Measurements from ENCODE around the gene PLPP3. TPM values are rescaled to one million over a fixed set of nuclear protein-coding genes. Genes with fewer than 3 reads are reported as not detected.
A peak's percentile ranks its signal among the peaks of the same experiment; 100 is the strongest.

Gene PLPP3
- total RNA-seq, 4 donors from 2014 or later: 138 to 244 (median 181) TPM

DNA sequence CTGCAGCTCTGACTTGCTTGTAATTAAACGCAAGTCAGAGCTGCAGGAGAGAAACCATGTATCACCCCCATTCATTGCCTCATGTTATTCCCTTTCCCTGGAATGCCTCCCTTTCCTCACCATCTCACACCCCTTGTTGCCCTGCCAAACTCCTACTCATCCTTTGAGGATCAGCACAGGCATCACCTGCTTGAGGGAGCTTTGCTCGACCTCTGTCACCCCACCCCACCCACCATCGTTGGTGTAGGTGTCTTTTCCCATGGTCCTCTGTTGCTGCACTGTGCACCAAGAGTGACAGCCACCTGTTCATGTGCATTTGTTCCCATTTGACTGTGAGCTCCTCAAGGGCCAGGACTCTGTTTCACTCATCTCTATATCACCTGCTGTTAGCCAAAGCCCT lies 117.2 kb downstream of the PLPP3 start:
- H3K9me3 ChIP-seq: no peaks in the 10 kb centered on the region
- no peaks in the 10 kb centered on the region for H3K36me3 ChIP-seq
- no peaks in the 10 kb centered on the region for H3K27me3 ChIP-seq
- intact Hi-C loops (cut with DNase I): no loop called here
- H3K4me1 ChIP-seq: no peaks in the 10 kb centered on the region
- DNase-seq (ENCODE audit: extremely low spot score): no peak
- no peak for TF ChIP-seq POLR2AphosphoS5 (IDR thresholded peaks at IDR 0.05)
- TF ChIP-seq, protein P1, sequence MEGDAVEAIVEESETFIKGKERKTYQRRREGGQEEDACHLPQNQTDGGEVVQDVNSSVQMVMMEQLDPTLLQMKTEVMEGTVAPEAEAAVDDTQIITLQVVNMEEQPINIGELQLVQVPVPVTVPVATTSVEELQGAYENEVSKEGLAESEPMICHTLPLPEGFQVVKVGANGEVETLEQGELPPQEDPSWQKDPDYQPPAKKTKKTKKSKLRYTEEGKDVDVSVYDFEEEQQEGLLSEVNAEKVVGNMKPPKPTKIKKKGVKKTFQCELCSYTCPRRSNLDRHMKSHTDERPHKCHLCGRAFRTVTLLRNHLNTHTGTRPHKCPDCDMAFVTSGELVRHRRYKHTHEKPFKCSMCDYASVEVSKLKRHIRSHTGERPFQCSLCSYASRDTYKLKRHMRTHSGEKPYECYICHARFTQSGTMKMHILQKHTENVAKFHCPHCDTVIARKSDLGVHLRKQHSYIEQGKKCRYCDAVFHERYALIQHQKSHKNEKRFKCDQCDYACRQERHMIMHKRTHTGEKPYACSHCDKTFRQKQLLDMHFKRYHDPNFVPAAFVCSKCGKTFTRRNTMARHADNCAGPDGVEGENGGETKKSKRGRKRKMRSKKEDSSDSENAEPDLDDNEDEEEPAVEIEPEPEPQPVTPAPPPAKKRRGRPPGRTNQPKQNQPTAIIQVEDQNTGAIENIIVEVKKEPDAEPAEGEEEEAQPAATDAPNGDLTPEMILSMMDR (IDR thresholded peaks at IDR 0.05): no peak
- no peak for TF ChIP-seq EP300 (IDR thresholded peaks at IDR 0.05)
- TF ChIP-seq POLR2A (IDR thresholded peaks at IDR 0.05; ENCODE audit: low read depth): no peak
- 89% methylated on average over 3 of the region's 3 CpGs for WGBS
- no peak overlapping the region for H3K4me3 ChIP-seq
- no peak overlapping the region for H3K27ac ChIP-seq (replicated peaks in 1 of 4)

DNA sequence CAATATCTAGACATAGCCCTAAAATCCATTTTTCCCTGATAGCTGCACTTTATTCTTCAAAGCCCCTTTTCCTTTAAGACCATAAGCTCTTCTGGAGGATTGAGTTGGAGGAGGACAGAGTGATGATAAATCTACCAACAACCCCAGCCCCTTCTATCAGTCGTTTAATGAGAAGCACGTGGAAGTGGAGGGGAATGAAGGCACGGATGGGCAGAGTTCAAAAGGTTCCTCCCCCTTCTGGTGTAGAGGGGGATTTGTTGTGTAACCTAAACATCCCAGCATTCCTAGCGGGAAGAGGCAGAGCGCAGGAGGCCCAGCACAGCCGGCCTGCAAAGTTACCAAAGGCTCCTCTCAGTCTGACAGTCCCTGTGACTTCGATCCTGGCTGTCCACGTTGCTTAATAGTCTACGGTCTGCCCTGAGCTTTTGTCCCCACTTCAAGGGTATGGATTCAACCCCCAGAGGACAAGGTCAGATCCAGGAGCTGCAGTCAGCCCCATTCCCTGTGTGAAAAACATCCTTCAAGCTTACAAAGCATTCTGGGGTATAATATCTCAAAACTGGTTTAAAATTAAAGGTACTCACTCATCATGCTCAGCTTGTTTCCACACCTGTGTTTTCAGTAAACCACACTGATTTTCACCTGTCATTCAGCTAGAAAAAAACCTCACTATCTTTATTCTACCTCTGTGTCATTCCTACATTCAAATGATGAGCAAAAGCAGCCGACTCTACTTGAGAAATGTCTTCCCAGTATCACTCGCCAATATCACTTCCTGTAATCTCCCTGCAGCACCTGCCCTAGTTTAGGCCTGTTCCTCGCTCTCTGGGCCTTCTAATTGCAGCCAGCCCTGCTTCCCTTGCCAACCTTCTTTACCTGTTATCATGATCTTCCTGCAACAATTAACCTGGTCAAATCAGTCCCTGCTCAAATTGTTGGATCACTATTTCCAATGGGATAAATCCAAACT lies 117.9 kb downstream of the PLPP3 start:
- 84% methylated on average over 10 of the region's 12 CpGs for WGBS

DNA sequence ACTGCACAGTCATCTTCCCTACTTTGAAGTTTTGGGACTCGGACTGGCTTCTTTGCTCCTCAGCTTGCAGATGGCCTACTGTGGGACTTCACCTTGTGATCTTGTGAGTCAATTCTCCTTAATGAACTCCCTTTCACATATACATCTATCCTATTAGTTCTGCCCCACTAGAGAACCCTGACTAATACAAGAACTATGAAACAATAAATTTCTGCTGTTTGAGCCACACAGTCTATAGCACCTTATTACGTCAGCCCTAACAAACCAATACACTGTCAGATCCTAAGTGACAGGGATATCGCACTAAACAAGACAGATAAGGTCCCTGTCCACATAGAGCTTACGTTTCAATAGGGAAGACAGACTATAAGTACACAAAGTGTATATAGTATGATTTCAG lies 120.1 kb downstream of the PLPP3 start:
- 97% methylated on average over 4 of the region's 4 CpGs for WGBS
- no peak overlapping the region for H3K27ac ChIP-seq (replicated peaks in 1 of 4)
- intact Hi-C loops (cut with DNase I): no loop called here
- H3K27me3 ChIP-seq: no peaks in the 10 kb centered on the region
- H3K36me3 ChIP-seq: no peaks in the 10 kb centered on the region
- TF ChIP-seq POLR2A (IDR thresholded peaks at IDR 0.05; ENCODE audit: low read depth): no peak
- no peak for TF ChIP-seq EP300 (IDR thresholded peaks at IDR 0.05)
- TF ChIP-seq, protein P1 (IDR thresholded peaks at IDR 0.05): no peak
- TF ChIP-seq POLR2AphosphoS5 (IDR thresholded peaks at IDR 0.05): no peak
- H3K4me3 ChIP-seq: no peak overlapping the region
- DNase-seq (ENCODE audit: extremely low spot score): no peak
- H3K9me3 ChIP-seq: no peaks in the 10 kb centered on the region
- H3K4me1 ChIP-seq: peaks cover 8 to 11% (median 9%) of the 10 kb centered on the region in 4 donors

More for the DNA sequence above, 117.9 kb downstream of the PLPP3 start:
- no peaks in the 10 kb centered on the region for H3K27me3 ChIP-seq
- H3K27ac ChIP-seq (replicated peaks in 1 of 4): no peak overlapping the region
- peaks cover 6 to 7% (median 6%) of the 10 kb centered on the region in 4 donors for H3K4me1 ChIP-seq
- no peaks in the 10 kb centered on the region for H3K9me3 ChIP-seq
- no peaks in the 10 kb centered on the region for H3K36me3 ChIP-seq
- H3K4me3 ChIP-seq: no peak overlapping the region
- intact Hi-C loops (cut with DNase I): no loop called here
- TF ChIP-seq POLR2A (IDR thresholded peaks at IDR 0.05; ENCODE audit: low read depth) (no peak), EP300 (IDR thresholded peaks at IDR 0.05) (no peak), POLR2AphosphoS5 (IDR thresholded peaks at IDR 0.05) (no peak)
- TF ChIP-seq, protein P1 (IDR thresholded peaks at IDR 0.05): no peak
- no peak for DNase-seq (ENCODE audit: extremely low spot score)

DNA sequence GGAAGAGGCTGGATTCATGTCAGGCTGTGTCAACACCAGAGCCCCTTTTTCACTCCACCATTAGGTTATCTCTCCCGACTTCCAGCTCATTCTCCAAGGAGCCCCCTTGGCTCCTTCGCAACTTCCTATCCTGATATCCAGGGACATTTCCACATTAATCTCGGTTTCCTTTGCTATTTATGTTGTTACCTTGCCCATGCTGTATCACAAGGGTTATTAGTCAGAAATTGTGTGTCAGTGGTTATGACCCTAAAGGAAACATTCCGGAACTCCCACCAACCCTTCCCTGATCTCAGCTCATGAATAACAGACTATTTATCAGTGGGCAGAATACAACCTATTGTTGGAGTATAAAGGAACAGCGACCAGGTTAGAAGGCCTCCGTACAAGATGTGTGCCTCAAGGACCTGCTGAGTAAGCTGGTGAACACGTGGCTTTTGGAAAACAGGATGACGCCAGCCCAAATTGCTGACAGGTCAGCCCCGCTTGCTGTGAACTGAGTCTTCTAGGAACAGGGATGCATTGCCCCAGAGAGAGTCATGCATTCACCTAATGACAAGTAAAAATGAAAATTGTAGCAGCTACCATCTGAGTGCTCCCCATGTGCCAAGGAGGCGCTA lies 121.5 kb downstream of the PLPP3 start:
- TF ChIP-seq EP300 (IDR thresholded peaks at IDR 0.05): no peak
- TF ChIP-seq, protein P1 (IDR thresholded peaks at IDR 0.05): no peak
- no peaks in the 10 kb centered on the region for H3K36me3 ChIP-seq
- 88% methylated on average over 10 of the region's 10 CpGs for WGBS
- H3K9me3 ChIP-seq: no peaks in the 10 kb centered on the region
- DNase-seq (ENCODE audit: extremely low spot score): no peak
- peaks cover 16 to 17% (median 17%) of the 10 kb centered on the region in 4 donors for H3K4me1 ChIP-seq
- H3K27me3 ChIP-seq: no peaks in the 10 kb centered on the region
- H3K27ac ChIP-seq (replicated peaks in 1 of 4): peak overlapping the region in 1 of 4 donors; percentile 55
- no peak overlapping the region for H3K4me3 ChIP-seq
- intact Hi-C loops (cut with DNase I): no loop called here
